ENCODE results near the gene DDX17.
A peak's percentile ranks its signal among the peaks of the same experiment; 100 is the strongest.

The DDX17 gene

GRCh38 chr22:38506118-38506962 is at the start of gene DDX17:
DDX17 (minus strand) TSS chr22:38506311.
- DNase-seq: peak; percentile 88

- DNase-seq: no peak
Measured at GRCh38 chr22:38554281-38554680, 48.2 kb upstream of the DDX17 start.

- DNase-seq: no peak
Measured at GRCh38 chr22:38549101-38549894, 43.2 kb upstream of the DDX17 start.

- DNase-seq: no peak
Measured at GRCh38 chr22:38540701-38541100, 34.6 kb upstream of the DDX17 start.

GRCh38 chr22:38531251-38531938 is 25.3 kb upstream of the DDX17 start:
- no peak for DNase-seq

- no peak for DNase-seq
Measured at GRCh38 chr22:38524429-38524828, 18.3 kb upstream of the DDX17 start.

GRCh38 chr22:38523479-38523878 is 17.4 kb upstream of the DDX17 start:
- DNase-seq: no peak

GRCh38 chr22:38523029-38523428 is 16.9 kb upstream of the DDX17 start:
- no peak for DNase-seq

- DNase-seq: no peak
Measured at GRCh38 chr22:38519453-38520250, 13.5 kb upstream of the DDX17 start.

GRCh38 chr22:38518620-38519019 is 12.5 kb upstream of the DDX17 start:
- no peak for DNase-seq

GRCh38 chr22:38513063-38513462 is 7.0 kb upstream of the DDX17 start:
- peak; percentile 25 for DNase-seq

GRCh38 chr22:38510416-38510970 is 4.4 kb upstream of the DDX17 start:
- no peak for DNase-seq

GRCh38 chr22:38505541-38506117 is 482 bp downstream of the DDX17 start:
- peak; percentile 63 for DNase-seq

GRCh38 chr22:38504731-38505540 is 1.2 kb downstream of the DDX17 start:
- DNase-seq: peak; percentile 61

- no peak for DNase-seq
Measured at GRCh38 chr22:38503021-38503420, 3.1 kb downstream of the DDX17 start.

GRCh38 chr22:38501797-38502672 is 4.1 kb downstream of the DDX17 start:
- no peak for DNase-seq

- DNase-seq: no peak
Measured at GRCh38 chr22:38497869-38498268, 8.2 kb downstream of the DDX17 start.

GRCh38 chr22:38494939-38495338 is 11.2 kb downstream of the DDX17 start:
- DNase-seq: no peak

GRCh38 chr22:38494498-38494897 is 11.6 kb downstream of the DDX17 start:
- no peak for DNase-seq
